Calu3 (cell line): ENCODE data around the gene SDCCAG8. TPM values are rescaled to one million over a fixed set of nuclear protein-coding genes. Genes with fewer than 3 reads are reported as not detected.

ENCODE experiments used
- BruUV-seq: library from RNA; stranded (reverse); fragments of 400-500 nt; replicated peaks from 2 replicates; lab custom pipeline; 2021; lab: Mats Ljungman, UMichigan
- CTCF ChIA-PET: fragments of 300-600 bp; sonication (Branson Sonifier 250); formaldehyde crosslinking; loops from one replicate; lab custom pipeline; 2022; ENCODE audit warnings: antibody characterized with exemption; lab: Charles Lee
- DNase-seq: peaks from one replicate; pipeline ENCODE4 v3.0.0; 2022
- H3K27ac Mint-ChIP-seq: one replicate; pipeline ENCODE4 v1.8.0; 2022; ENCODE audit warnings: mixed read lengths; ENCODE audit not compliant: unreplicated experiment
- H3K27me3 Mint-ChIP-seq: one replicate; pipeline ENCODE4 v1.8.0; 2022; ENCODE audit warnings: mixed read lengths; ENCODE audit not compliant: unreplicated experiment
- H3K36me3 Mint-ChIP-seq: one replicate; pipeline ENCODE4 v1.8.0; 2022; ENCODE audit warnings: mild to moderate bottlenecking, moderate library complexity, mixed read lengths; ENCODE audit not compliant: insufficient read depth, unreplicated experiment
- H3K4me1 Mint-ChIP-seq: one replicate; pipeline ENCODE4 v1.8.0; 2022; ENCODE audit warnings: mild to moderate bottlenecking, low read depth, mixed read lengths; ENCODE audit not compliant: unreplicated experiment
- H3K4me3 Mint-ChIP-seq: one replicate; pipeline ENCODE4 v1.8.0; 2022; ENCODE audit warnings: mild to moderate bottlenecking, low read depth, moderate library complexity, mixed read lengths; ENCODE audit not compliant: unreplicated experiment
- H3K9me3 Mint-ChIP-seq: one replicate; pipeline ENCODE4 v1.8.0; 2022; ENCODE audit warnings: low read depth, mixed read lengths; ENCODE audit not compliant: unreplicated experiment
- intact Hi-C: fragments of 100-400 bp; cut with micrococcal nuclease; formaldehyde crosslinking; loops from one replicate; pipeline ENCODE4 v1.10.0; 2022; ENCODE audit not compliant: unreplicated experiment
- total RNA-seq: library from RNA; stranded (reverse); gene quantifications from 2 replicates; pipeline ENCODE4 v1.2.3, GENCODE V29; 2022
- TF ChIP-seq, protein P1 (sequence below): fragments of 200-600 bp; IDR thresholded peaks from one replicate; pipeline ENCODE4 v1.8.0; 2022; ENCODE audit warnings: antibody characterized with exemption; ENCODE audit not compliant: unreplicated experiment

Gene SDCCAG8
- total RNA-seq, 1 experiment from 2014 or later = 67.3 TPM

DNA sequence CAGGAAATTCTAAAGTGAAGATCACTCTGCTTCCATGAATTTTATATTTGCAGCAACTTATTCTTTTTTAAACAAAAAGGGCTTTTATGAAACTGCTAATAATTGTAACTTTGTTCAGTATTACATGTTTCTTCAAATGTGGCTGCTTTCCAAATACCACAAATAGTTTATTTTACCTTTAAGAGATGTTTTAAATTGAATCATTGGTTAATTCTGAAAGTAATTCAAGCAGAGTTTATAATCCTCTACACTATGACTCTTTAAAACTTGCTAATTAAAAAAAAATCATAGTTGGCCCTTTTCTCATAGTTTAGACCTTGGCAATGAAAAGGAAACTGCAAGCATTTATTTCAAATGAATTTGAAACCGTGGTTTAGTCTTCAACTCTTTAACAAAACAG lies 59.6 kb downstream of the SDCCAG8 start:
- Mint-ChIP-seq H3K27ac (no peak overlapping the region), H3K36me3 (peaks cover 8% of the 10 kb centered on the region)

DNA sequence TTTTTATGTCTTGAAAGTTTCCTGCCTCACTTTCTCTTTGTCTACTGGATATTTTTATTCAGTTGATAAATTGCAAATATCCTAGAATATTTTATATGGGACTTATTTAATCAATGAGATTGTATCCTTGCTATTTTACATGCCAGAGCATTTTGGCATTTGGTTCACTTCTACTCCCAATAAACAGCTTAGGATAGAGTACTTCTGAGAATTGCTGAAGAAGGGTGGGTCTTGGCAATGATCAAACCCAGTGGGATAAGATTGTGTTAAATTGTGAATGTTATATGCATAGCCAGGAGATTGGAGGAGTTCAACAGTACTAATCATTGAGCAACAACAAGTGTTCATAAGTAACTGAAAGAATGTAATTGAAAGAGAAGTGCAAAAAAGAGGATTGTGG lies 60.1 kb downstream of the SDCCAG8 start:
- peak overlapping the region; percentile 16 for H3K27ac Mint-ChIP-seq

More for the DNA sequence above, 59.6 kb downstream of the SDCCAG8 start:
- BruUV-seq = no TSS peak
- TF ChIP-seq, protein P1, sequence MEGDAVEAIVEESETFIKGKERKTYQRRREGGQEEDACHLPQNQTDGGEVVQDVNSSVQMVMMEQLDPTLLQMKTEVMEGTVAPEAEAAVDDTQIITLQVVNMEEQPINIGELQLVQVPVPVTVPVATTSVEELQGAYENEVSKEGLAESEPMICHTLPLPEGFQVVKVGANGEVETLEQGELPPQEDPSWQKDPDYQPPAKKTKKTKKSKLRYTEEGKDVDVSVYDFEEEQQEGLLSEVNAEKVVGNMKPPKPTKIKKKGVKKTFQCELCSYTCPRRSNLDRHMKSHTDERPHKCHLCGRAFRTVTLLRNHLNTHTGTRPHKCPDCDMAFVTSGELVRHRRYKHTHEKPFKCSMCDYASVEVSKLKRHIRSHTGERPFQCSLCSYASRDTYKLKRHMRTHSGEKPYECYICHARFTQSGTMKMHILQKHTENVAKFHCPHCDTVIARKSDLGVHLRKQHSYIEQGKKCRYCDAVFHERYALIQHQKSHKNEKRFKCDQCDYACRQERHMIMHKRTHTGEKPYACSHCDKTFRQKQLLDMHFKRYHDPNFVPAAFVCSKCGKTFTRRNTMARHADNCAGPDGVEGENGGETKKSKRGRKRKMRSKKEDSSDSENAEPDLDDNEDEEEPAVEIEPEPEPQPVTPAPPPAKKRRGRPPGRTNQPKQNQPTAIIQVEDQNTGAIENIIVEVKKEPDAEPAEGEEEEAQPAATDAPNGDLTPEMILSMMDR = no peak
- H3K9me3 Mint-ChIP-seq = no peaks in the 10 kb centered on the region
- intact Hi-C loops = no loop called here
- no peak for DNase-seq
- no peaks in the 10 kb centered on the region for H3K27me3 Mint-ChIP-seq
- CTCF ChIA-PET = no interaction called here
- H3K4me3 Mint-ChIP-seq = no peak overlapping the region
- peaks cover 17% of the 10 kb centered on the region for H3K4me1 Mint-ChIP-seq

DNA sequence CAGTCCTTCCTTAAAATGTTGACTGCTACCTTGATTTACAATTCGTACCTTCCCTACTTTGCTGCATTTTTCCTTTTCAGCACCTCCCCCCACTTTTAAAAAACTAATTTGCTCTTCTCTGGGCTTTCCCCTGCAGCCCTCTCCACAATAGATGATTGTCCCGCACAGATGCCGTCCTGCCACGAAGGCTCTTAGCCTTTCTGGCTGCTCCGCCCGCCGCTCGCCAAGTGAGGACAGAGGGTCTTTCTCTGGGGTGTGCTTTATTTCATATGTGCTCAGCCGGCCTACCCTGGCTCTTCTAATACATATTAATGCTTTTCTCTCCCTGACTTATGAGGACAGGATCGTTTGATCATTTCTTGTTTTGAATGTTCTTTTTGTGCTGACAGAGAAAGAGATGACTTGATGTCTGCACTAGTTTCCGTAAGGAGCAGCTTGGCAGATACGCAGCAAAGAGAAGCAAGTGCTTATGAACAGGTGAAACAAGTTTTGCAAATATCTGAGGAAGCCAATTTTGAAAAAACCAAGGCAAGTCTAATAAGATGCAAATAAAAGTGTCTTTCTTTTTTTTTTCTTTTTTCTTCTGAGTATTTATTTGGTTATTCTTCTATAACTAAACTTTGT lies 60.6 kb downstream of the SDCCAG8 start:
- Mint-ChIP-seq H3K9me3 (no peaks in the 10 kb centered on the region), H3K4me1 (peaks cover 17% of the 10 kb centered on the region), H3K27me3 (no peaks in the 10 kb centered on the region), H3K27ac (peak overlapping the region; percentile 16), H3K36me3 (peaks cover 8% of the 10 kb centered on the region), H3K4me3 (no peak overlapping the region)
- BruUV-seq = no TSS peak
- DNase-seq = no peak
- intact Hi-C loops = no loop called here
- TF ChIP-seq, protein P1 = no peak
- CTCF ChIA-PET = no interaction called here

More for the DNA sequence above, 60.1 kb downstream of the SDCCAG8 start:
- no TSS peak for BruUV-seq
- H3K27me3 Mint-ChIP-seq = no peaks in the 10 kb centered on the region
- TF ChIP-seq, protein P1 = no peak
- intact Hi-C loops = no loop called here
- H3K4me3 Mint-ChIP-seq = no peak overlapping the region
- H3K36me3 Mint-ChIP-seq = peaks cover 8% of the 10 kb centered on the region
- H3K9me3 Mint-ChIP-seq = no peaks in the 10 kb centered on the region
- CTCF ChIA-PET = no interaction called here
- DNase-seq = no peak
- peaks cover 17% of the 10 kb centered on the region for H3K4me1 Mint-ChIP-seq

DNA sequence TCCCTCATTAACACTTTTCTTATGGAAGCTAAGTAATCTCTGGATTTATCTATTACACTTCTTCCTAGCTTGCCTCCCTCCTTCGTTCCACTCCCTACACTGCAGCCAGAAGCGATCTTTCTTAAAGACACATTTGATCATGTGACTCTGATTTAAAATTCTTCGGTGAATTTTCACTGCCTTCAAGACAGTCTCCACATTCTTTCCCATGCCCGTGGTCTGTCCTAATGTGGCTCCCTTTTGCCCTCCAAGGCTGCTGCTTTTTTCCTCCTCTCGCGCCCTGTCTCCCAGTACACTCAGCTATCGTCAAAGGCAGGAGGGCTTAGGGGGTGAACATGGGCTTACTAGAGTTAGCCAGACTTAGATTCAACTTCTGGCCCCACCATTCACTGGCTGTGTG lies 64.4 kb downstream of the SDCCAG8 start:
- peaks cover 4% of the 10 kb centered on the region for H3K36me3 Mint-ChIP-seq

More for the DNA sequence above, 64.4 kb downstream of the SDCCAG8 start:
- CTCF ChIA-PET = no interaction called here
- BruUV-seq = no TSS peak
- Mint-ChIP-seq H3K4me1 (peaks cover 21% of the 10 kb centered on the region), H3K4me3 (no peak overlapping the region), H3K9me3 (no peaks in the 10 kb centered on the region), H3K27me3 (no peaks in the 10 kb centered on the region), H3K27ac (no peak overlapping the region)
- TF ChIP-seq, protein P1 = no peak
- intact Hi-C loops = loop anchor here (5.0 to 10.0 kb wide), 2 partner anchors 303 to 855 kb away; no protein-coding TSS in a partner anchor
- no peak for DNase-seq
